Stimulated activated CD8-positive, alpha-beta memory T cell treated with anti-CD3 and anti-CD28 coated beads, Interleukin-7, amount 100 ng/mL, for 4 hours (primary cell): ENCODE results near the gene GRIK2.

Experiments
- DNase-seq, 2 donors: peaks; one replicate each; pipeline ENCODE4 v3.0.0-alpha.2; 2020; ENCODE audit warnings: low read depth in 2 of 2

Gene GRIK2

GRCh38 chr6:101879782-101880181 lies 486.3 kb downstream of the GRIK2 start:
- DNase-seq = no peak

- DNase-seq = no peak
Measured at GRCh38 chr6:101883505-101883904, 490.0 kb downstream of the GRIK2 start.

- DNase-seq = no peak
Measured at GRCh38 chr6:101887532-101887931, 494.0 kb downstream of the GRIK2 start.

GRCh38 chr6:101907356-101908217 lies 514.1 kb downstream of the GRIK2 start:
- DNase-seq = no peak

GRCh38 chr6:101909366-101909765 lies 515.9 kb downstream of the GRIK2 start:
- DNase-seq = no peak

GRCh38 chr6:101912311-101912710 lies 518.8 kb downstream of the GRIK2 start:
- no peak for DNase-seq

GRCh38 chr6:101918471-101918870 lies 525.0 kb downstream of the GRIK2 start:
- no peak for DNase-seq

- DNase-seq = no peak
Measured at GRCh38 chr6:101921829-101922450, 528.4 kb downstream of the GRIK2 start.

GRCh38 chr6:101926149-101926925 lies 532.8 kb downstream of the GRIK2 start:
- DNase-seq = no peak

GRCh38 chr6:101931766-101932165 lies 538.3 kb downstream of the GRIK2 start:
- DNase-seq = no peak

- DNase-seq = no peak
Measured at GRCh38 chr6:101932704-101933103, 539.2 kb downstream of the GRIK2 start.

- no peak for DNase-seq
Measured at GRCh38 chr6:101935732-101936131, 542.2 kb downstream of the GRIK2 start.

- no peak for DNase-seq
Measured at GRCh38 chr6:101936516-101936915, 543.0 kb downstream of the GRIK2 start.

- DNase-seq = no peak
Measured at GRCh38 chr6:101937108-101937507, 543.6 kb downstream of the GRIK2 start.

GRCh38 chr6:101940391-101940790 lies 546.9 kb downstream of the GRIK2 start:
- DNase-seq = no peak

- no peak for DNase-seq
Measured at GRCh38 chr6:101956961-101957360, 563.5 kb downstream of the GRIK2 start.

- DNase-seq = no peak
Measured at GRCh38 chr6:101961357-101961756, 567.8 kb downstream of the GRIK2 start.

GRCh38 chr6:101980924-101981323 lies 587.4 kb downstream of the GRIK2 start:
- no peak for DNase-seq

GRCh38 chr6:101986476-101986875 lies 593.0 kb downstream of the GRIK2 start:
- no peak for DNase-seq

- no peak for DNase-seq
Measured at GRCh38 chr6:101992286-101992685, 598.8 kb downstream of the GRIK2 start.

GRCh38 chr6:101994521-101994920 lies 601.0 kb downstream of the GRIK2 start:
- DNase-seq = no peak

- DNase-seq = no peak
Measured at GRCh38 chr6:102015431-102015830, 621.9 kb downstream of the GRIK2 start.

GRCh38 chr6:102022281-102022680 lies 628.8 kb downstream of the GRIK2 start:
- DNase-seq = no peak
